HepG2 (cell line): ENCODE measurements around the gene KLF9. TPM values are rescaled to one million over a fixed set of nuclear protein-coding genes. Genes with fewer than 3 reads are reported as not detected.

Source experiments
- ATRX ChIP-seq: sonication (generic); formaldehyde crosslinking; IDR thresholded peaks from 2 replicates; pipeline ENCODE4 v1.4.0; 2020; ENCODE audit warnings: missing genetic modification reagents, borderline replicate concordance
- ERF ChIP-seq: IDR thresholded peaks from 2 replicates; pipeline ENCODE4 v1.6.1; 2018; ENCODE audit warnings: missing biosample characterization, missing genetic modification reagents
- ETV5 ChIP-seq: IDR thresholded peaks from 2 replicates; pipeline ENCODE4 v1.6.1; 2018; ENCODE audit warnings: missing biosample characterization, missing genetic modification reagents, inconsistent platforms, borderline replicate concordance
- FIP1L1 ChIP-seq: fragments of 200-400 bp; formaldehyde crosslinking; IDR thresholded peaks from 2 replicates; pipeline ENCODE4 v1.6.1; 2018; ENCODE audit warnings: low read depth, mild to moderate bottlenecking, low read length, moderate library complexity, borderline replicate concordance; ENCODE audit not compliant: insufficient read depth
- GFI1 ChIP-seq: sonication (generic); formaldehyde crosslinking; IDR thresholded peaks from 2 replicates; pipeline ENCODE4 v1.5.0; 2020; ENCODE audit warnings: missing genetic modification reagents, mild to moderate bottlenecking, borderline replicate concordance
- HMG20A ChIP-seq: IDR thresholded peaks from 2 replicates; pipeline ENCODE4 v1.6.1; 2016; ENCODE audit warnings: borderline replicate concordance
- HNRNPUL1 ChIP-seq: fragments of 200-400 bp; formaldehyde crosslinking; IDR thresholded peaks from 2 replicates; pipeline ENCODE4 v1.6.1; 2017; ENCODE audit warnings: low read depth, mild to moderate bottlenecking, low read length, moderate library complexity
- KLF12 ChIP-seq: sonication (generic); formaldehyde crosslinking; IDR thresholded peaks from 2 replicates; pipeline ENCODE4 v1.4.0; 2020; ENCODE audit warnings: missing genetic modification reagents, borderline replicate concordance
- KLF6 ChIP-seq: IDR thresholded peaks from 2 replicates; pipeline ENCODE4 v1.8.0; 2016; ENCODE audit warnings: missing biosample characterization, missing genetic modification reagents
- LCORL ChIP-seq, 2 experiments: fragments of 450-650 bp in 1 of 2; sonication (generic) in 1 of 2; formaldehyde crosslinking in 1 of 2; IDR thresholded peaks; 2 replicates each; pipeline versions ENCODE4 v1.5.0 to v1.6.1; 2017 to 2020; ENCODE audit warnings: antibody characterized with exemption in 1 of 2, missing genetic modification reagents in 1 of 2
- NCOR1 ChIP-seq: fragments of 200-600 bp; sonication (generic); IDR thresholded peaks from 2 replicates; pipeline ENCODE4 v1.7.0; 2017; ENCODE audit warnings: antibody characterized with exemption, low read length, borderline replicate concordance
- NR2F6 ChIP-seq, 2 experiments: IDR thresholded peaks; 2 replicates each; pipeline ENCODE4 v1.6.1; 2016; ENCODE audit warnings: antibody characterized with exemption in 1 of 2, mild to moderate bottlenecking in 1 of 2
- RBAK ChIP-seq: sonication (generic); formaldehyde crosslinking; IDR thresholded peaks from 2 replicates; pipeline ENCODE4 v1.5.1; 2020; ENCODE audit warnings: mild to moderate bottlenecking, missing genetic modification reagents
- RXRB ChIP-seq: IDR thresholded peaks from 2 replicates; pipeline ENCODE4 v1.6.1; 2016; ENCODE audit warnings: borderline replicate concordance, missing genetic modification reagents, missing compliant biosample characterization
- SP5 ChIP-seq: IDR thresholded peaks from 2 replicates; pipeline ENCODE4 v1.6.1; 2016; ENCODE audit warnings: low read depth, borderline replicate concordance
- SRF ChIP-seq: IDR thresholded peaks from 2 replicates; pipeline ENCODE4 v1.6.1; 2011; ENCODE audit warnings: mild to moderate bottlenecking, low read depth, low read length, moderate library complexity
- TBX3 ChIP-seq: fragments of 450-650 bp; IDR thresholded peaks from 2 replicates; pipeline ENCODE4 v1.6.1; 2017; ENCODE audit warnings: antibody characterized with exemption, mild to moderate bottlenecking, inconsistent platforms, borderline replicate concordance
- YEATS2 ChIP-seq: sonication (generic); formaldehyde crosslinking; IDR thresholded peaks from 2 replicates; pipeline ENCODE4 v1.4.0; 2020; ENCODE audit warnings: missing genetic modification reagents, borderline replicate concordance
- ZNF558 ChIP-seq: sonication (generic); formaldehyde crosslinking; IDR thresholded peaks from 2 replicates; pipeline ENCODE4 v1.9.0; 2022; ENCODE audit warnings: mild to moderate bottlenecking, missing genetic modification reagents, borderline replicate concordance
- ZNF816 ChIP-seq: sonication (generic); formaldehyde crosslinking; IDR thresholded peaks from 2 replicates; pipeline ENCODE4 v1.8.0; 2022; ENCODE audit warnings: missing genetic modification reagents, mild to moderate bottlenecking, borderline replicate concordance
- polyA plus RNA-seq, 8 experiments: library from polyadenylated mRNA; depleted of rRNA in 3 of 8; stranded (reverse) in 7 of 8; unstranded in 1 of 8; fragments of >200 nt; fragmentation: Illumina TruSeq in 4 of 8; extraction: Trizol in 4 of 8; gene quantifications; 2 replicates each; pipeline versions ENCODE4 v1.2.1 to v1.2.3, GENCODE V29; 2011 to 2016; ENCODE audit warnings: low read depth in 4 of 8, missing spikeins in 1 of 8, mixed read lengths in 1 of 8; ENCODE audit not compliant: insufficient read depth in 1 of 8
- total RNA-seq, 5 experiments: library from RNA; depleted of rRNA; stranded (reverse); fragments of >200 nt; fragmentation: Illumina TruSeq; extraction: Trizol; gene quantifications; 2 replicates each; pipeline ENCODE4 v1.2.3, GENCODE V29; 2016; ENCODE audit warnings: low read depth in 1 of 5
- TF ChIP-seq, protein P1 (sequence below): sonication (generic); formaldehyde crosslinking; IDR thresholded peaks from 2 replicates; pipeline ENCODE4 v1.4.0; 2020; ENCODE audit warnings: missing genetic modification reagents, borderline replicate concordance
- TF ChIP-seq, protein P2 (sequence below): IDR thresholded peaks from 2 replicates; pipeline ENCODE4 v1.6.1; 2016
- TF ChIP-seq, protein P3 (sequence below): IDR thresholded peaks from 2 replicates; pipeline ENCODE4 v1.6.1; 2016; ENCODE audit warnings: low read depth, borderline replicate concordance
- TF ChIP-seq, protein P4 (sequence below): IDR thresholded peaks from 2 replicates; pipeline ENCODE4 v1.4.0; 2020; ENCODE audit warnings: mild to moderate bottlenecking, missing genetic modification reagents

Gene KLF9
- total and polyA plus RNA-seq, 2 of the 13 experiments (the other 11 are each of a cell fraction or from before 2014, with no cell fraction given) = 5.7 to 7.2 TPM

DNA sequence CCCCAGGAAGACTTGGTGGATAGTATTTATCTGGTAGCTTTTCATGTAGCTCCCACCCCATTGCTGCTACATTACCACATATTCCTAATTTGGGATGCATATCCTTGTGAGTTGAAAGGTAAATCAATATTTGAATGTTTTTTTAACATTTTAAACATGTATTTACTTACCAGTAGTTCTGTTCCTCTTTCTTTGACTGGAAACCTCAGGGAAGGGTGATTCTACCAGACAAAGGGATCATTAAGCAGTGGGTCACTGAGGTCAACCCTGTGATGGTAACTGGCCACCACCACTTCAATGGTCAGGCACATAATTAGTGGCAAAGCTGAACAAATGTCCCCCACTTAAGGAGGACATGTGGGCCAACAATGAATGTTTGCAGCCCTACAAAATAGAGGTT is 27.2 kb upstream of the KLF9 start (continued):
- TF ChIP-seq, protein P1, sequence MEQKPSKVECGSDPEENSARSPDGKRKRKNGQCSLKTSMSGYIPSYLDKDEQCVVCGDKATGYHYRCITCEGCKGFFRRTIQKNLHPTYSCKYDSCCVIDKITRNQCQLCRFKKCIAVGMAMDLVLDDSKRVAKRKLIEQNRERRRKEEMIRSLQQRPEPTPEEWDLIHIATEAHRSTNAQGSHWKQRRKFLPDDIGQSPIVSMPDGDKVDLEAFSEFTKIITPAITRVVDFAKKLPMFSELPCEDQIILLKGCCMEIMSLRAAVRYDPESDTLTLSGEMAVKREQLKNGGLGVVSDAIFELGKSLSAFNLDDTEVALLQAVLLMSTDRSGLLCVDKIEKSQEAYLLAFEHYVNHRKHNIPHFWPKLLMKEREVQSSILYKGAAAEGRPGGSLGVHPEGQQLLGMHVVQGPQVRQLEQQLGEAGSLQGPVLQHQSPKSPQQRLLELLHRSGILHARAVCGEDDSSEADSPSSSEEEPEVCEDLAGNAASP (CRISPR knock-in tag) = peak; percentile 94
- TF ChIP-seq ZNF558 (no peak), RXRB (CRISPR knock-in tag) (peak; percentile 93), SP5 (CRISPR knock-in tag) (peak; percentile 89), NCOR1 (peak; percentile 23; the same call in 1 of the 2 replicates), HNRNPUL1 (no peak), KLF6 (CRISPR knock-in tag) (0 out of 2 replicates have a peak, but pooled peaks have one; percentile 27), LCORL (IDR thresholded peaks at IDR 0.05) (peak; percentile 29; the same call in 1 of the 2 replicates), LCORL (CRISPR knock-in tag; IDR thresholded peaks at IDR 0.05) (no peak), HMG20A (peak; percentile 88; the same call in 1 of the 2 replicates), FIP1L1 (no peak), TBX3 (peak; percentile 79; the same call in 1 of the 2 replicates), ETV5 (peak; percentile 27; the same call in 1 of the 2 replicates), ATRX (CRISPR knock-in tag) (no peak), NR2F6 (IDR thresholded peaks at IDR 0.05) (peak; percentile 97), NR2F6 (CRISPR knock-in tag; IDR thresholded peaks at IDR 0.05) (peak; percentile 95), SRF (peak; percentile 74; the same call in 1 of the 2 replicates), ZNF816 (CRISPR knock-in tag) (no peak), RBAK (CRISPR knock-in tag) (peak; percentile 80; the same call in 1 of the 2 replicates), ERF (CRISPR knock-in tag) (no peak), YEATS2 (CRISPR knock-in tag) (no peak), GFI1 (peak; percentile 25; the same call in 1 of the 2 replicates), KLF12 (no peak)
- TF ChIP-seq, protein P2, sequence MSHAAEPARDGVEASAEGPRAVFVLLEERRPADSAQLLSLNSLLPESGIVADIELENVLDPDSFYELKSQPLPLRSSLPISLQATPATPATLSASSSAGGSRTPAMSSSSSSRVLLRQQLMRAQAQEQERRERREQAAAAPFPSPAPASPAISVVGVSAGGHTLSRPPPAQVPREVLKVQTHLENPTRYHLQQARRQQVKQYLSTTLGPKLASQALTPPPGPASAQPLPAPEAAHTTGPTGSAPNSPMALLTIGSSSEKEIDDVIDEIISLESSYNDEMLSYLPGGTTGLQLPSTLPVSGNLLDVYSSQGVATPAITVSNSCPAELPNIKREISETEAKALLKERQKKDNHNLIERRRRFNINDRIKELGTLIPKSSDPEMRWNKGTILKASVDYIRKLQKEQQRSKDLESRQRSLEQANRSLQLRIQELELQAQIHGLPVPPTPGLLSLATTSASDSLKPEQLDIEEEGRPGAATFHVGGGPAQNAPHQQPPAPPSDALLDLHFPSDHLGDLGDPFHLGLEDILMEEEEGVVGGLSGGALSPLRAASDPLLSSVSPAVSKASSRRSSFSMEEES (CRISPR knock-in tag) = no peak
- TF ChIP-seq, protein P3, sequence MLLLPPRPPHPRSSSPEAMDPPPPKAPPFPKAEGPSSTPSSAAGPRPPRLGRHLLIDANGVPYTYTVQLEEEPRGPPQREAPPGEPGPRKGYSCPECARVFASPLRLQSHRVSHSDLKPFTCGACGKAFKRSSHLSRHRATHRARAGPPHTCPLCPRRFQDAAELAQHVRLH (CRISPR knock-in tag) = no peak
- TF ChIP-seq, protein P4, sequence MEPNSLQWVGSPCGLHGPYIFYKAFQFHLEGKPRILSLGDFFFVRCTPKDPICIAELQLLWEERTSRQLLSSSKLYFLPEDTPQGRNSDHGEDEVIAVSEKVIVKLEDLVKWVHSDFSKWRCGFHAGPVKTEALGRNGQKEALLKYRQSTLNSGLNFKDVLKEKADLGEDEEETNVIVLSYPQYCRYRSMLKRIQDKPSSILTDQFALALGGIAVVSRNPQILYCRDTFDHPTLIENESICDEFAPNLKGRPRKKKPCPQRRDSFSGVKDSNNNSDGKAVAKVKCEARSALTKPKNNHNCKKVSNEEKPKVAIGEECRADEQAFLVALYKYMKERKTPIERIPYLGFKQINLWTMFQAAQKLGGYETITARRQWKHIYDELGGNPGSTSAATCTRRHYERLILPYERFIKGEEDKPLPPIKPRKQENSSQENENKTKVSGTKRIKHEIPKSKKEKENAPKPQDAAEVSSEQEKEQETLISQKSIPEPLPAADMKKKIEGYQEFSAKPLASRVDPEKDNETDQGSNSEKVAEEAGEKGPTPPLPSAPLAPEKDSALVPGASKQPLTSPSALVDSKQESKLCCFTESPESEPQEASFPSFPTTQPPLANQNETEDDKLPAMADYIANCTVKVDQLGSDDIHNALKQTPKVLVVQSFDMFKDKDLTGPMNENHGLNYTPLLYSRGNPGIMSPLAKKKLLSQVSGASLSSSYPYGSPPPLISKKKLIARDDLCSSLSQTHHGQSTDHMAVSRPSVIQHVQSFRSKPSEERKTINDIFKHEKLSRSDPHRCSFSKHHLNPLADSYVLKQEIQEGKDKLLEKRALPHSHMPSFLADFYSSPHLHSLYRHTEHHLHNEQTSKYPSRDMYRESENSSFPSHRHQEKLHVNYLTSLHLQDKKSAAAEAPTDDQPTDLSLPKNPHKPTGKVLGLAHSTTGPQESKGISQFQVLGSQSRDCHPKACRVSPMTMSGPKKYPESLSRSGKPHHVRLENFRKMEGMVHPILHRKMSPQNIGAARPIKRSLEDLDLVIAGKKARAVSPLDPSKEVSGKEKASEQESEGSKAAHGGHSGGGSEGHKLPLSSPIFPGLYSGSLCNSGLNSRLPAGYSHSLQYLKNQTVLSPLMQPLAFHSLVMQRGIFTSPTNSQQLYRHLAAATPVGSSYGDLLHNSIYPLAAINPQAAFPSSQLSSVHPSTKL (CRISPR knock-in tag) = peak; percentile 88
